Measurements from ENCODE around the gene ROBO1.

DNA sequence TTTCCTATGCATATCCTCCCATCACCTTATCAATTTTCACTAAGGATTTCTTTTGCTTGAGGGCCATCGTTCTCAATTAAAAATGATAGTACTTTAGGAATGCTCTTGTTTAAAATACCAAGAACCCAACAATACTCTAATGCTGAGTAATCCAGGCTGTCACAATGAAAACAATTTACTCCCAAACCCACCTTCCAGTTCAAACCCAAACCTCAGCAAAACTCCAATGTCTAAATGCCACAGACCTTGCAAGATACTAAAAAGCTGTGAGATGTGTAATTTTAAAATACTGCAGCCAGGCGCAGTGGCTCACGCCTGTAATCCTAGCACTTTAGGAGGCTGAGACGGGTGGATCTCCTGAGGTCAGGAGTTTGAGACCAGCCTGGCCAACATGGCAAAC lies 889.8 kb downstream of the ROBO1 start:
- TF ChIP-seq POLR2A (IDR thresholded peaks at IDR 0.05), result no peak
- TF ChIP-seq, protein P1, sequence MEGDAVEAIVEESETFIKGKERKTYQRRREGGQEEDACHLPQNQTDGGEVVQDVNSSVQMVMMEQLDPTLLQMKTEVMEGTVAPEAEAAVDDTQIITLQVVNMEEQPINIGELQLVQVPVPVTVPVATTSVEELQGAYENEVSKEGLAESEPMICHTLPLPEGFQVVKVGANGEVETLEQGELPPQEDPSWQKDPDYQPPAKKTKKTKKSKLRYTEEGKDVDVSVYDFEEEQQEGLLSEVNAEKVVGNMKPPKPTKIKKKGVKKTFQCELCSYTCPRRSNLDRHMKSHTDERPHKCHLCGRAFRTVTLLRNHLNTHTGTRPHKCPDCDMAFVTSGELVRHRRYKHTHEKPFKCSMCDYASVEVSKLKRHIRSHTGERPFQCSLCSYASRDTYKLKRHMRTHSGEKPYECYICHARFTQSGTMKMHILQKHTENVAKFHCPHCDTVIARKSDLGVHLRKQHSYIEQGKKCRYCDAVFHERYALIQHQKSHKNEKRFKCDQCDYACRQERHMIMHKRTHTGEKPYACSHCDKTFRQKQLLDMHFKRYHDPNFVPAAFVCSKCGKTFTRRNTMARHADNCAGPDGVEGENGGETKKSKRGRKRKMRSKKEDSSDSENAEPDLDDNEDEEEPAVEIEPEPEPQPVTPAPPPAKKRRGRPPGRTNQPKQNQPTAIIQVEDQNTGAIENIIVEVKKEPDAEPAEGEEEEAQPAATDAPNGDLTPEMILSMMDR (IDR thresholded peaks at IDR 0.05), result no peak
